Subcutaneous preadipocyte (primary cell): ENCODE data around the gene PSG2. TPM values are rescaled to one million over a fixed set of nuclear protein-coding genes. Genes with fewer than 3 reads are reported as not detected.

ENCODE experiments used
- total RNA-seq: library from RNA; depleted of rRNA; stranded (reverse); fragments of >200 nt; gene quantifications from 2 replicates; pipeline ENCODE4 v1.2.3, GENCODE V29; 2012

The PSG2 gene
- total RNA-seq = not detected in 2 replicates

GRCh38 chr19:43082601-43083000 is at the start of gene PSG2:
Gene PSG2 (minus strand): TSS chr19:43082701. CDS start chr19:43082569, 132 bp downstream.

GRCh38 chr19:43026369-43026768 is 56.1 kb downstream of the PSG2 start, which contains the start of gene PSG11:
Gene PSG11 (minus strand): TSS chr19:43026469. CDS start chr19:43026372, 97 bp downstream.

Other genes starting within 250 kb of the PSG2 start
- under 0.01 TPM in 2 replicates for gene PSG1, start 203.0 kb downstream of the PSG2 start, total RNA-seq
- not detected in 2 replicates for gene PSG6, start 164.8 kb downstream of the PSG2 start, total RNA-seq
- gene PSG7, start 145.5 kb downstream of the PSG2 start, total RNA-seq = not detected in 2 replicates
- not detected in 2 replicates for gene PSG11, start 56.2 kb downstream of the PSG2 start, total RNA-seq
- gene PSG5, start 103.8 kb upstream of the PSG2 start, total RNA-seq = 0.20 and 0.37 TPM in 2 replicates
- gene PSG4, start 122.9 kb upstream of the PSG2 start, total RNA-seq = 0.37 and 0.59 TPM in 2 replicates
- not detected in 2 replicates for gene PSG9, start 186.8 kb upstream of the PSG2 start, total RNA-seq